Small intestine (tissue), 7 donors: ENCODE results near the gene PLLP. TPM values are rescaled to one million over a fixed set of nuclear protein-coding genes. Genes with fewer than 3 reads are reported as not detected.

Experiments used
- DNase-seq, 2 donors: peaks; one replicate each; pipeline versions ENCODE4 v3.0.0 to v3.0.0-alpha.2; 2013
- FAIRE-seq: peaks from 2 replicates; lab custom pipeline; 2012; peaks lifted over from hg19 to GRCh38; lab: Jason Lieb, UNC
- H3K27ac ChIP-seq, 3 donors: one replicate each; pipeline ENCODE4 v1.5.1; 2013; ENCODE audit warnings: low read length in 2 of 3, mild to moderate bottlenecking in 2 of 3, control low read depth in 1 of 3, inconsistent platforms in 1 of 3, low read depth in 1 of 3, moderate library complexity in 1 of 3
- H3K27me3 ChIP-seq, 3 donors: one replicate each; pipeline ENCODE4 v1.6.1; 2013; ENCODE audit warnings: low read length in 3 of 3, inconsistent platforms in 1 of 3; ENCODE audit not compliant: control insufficient read depth in 3 of 3, insufficient read depth in 3 of 3
- H3K36me3 ChIP-seq, 3 donors: one replicate each; pipeline ENCODE4 v1.6.1; 2013; ENCODE audit warnings: low read length in 3 of 3, inconsistent platforms in 1 of 3, low read depth in 1 of 3, mild to moderate bottlenecking in 1 of 3, moderate library complexity in 1 of 3; ENCODE audit not compliant: control insufficient read depth in 3 of 3, insufficient read depth in 2 of 3
- H3K4me1 ChIP-seq, 3 donors: one replicate each; pipeline ENCODE4 v1.6.1; 2013; ENCODE audit warnings: low read length in 2 of 3, inconsistent platforms in 1 of 3, low read depth in 1 of 3, mild to moderate bottlenecking in 1 of 3, moderate library complexity in 1 of 3; ENCODE audit not compliant: control insufficient read depth in 3 of 3, insufficient read depth in 2 of 3
- H3K4me3 ChIP-seq, 3 donors: one replicate each; pipeline ENCODE4 v1.5.1; 2013; ENCODE audit warnings: low read length in 3 of 3, control low read depth in 1 of 3, inconsistent platforms in 1 of 3, low read depth in 1 of 3, mild to moderate bottlenecking in 1 of 3, moderate library complexity in 1 of 3
- H3K9me3 ChIP-seq, 2 donors: one replicate each; pipeline ENCODE4 v1.6.1; 2013; ENCODE audit warnings: low read depth in 1 of 2, low read length in 1 of 2; ENCODE audit not compliant: control insufficient read depth in 2 of 2, insufficient read depth in 1 of 2
- WGBS, 3 donors: extraction: QIAGEN DNeasy Blood & Tissue Kit; methylation state at CpG; one replicate each; pipeline ENCODE4 v1.1.7; 2013; 5-methylcytosine and 5-hydroxymethylcytosine counted together
- polyA plus RNA-seq, 4 donors: library from polyadenylated mRNA; stranded (reverse) in 3 of 4; unstranded in 1 of 4; fragments of 200-250 nt in 3 of 4; fragments of 120-200 nt in 1 of 4; gene quantifications; one replicate each; pipeline versions ENCODE4 v1.2.1 to v1.2.3, GENCODE V29; 2013
- donor health status: healthy with polysubstance abuse.
- donor health status: control.
- donor health status: control.
- donor health status: Bipolar disorder and iron deficiency.
- donor health status: healthy.

PLLP gene
- polyA plus RNA-seq, 4 donors = 56.9 to 162 (median 138) TPM

GRCh38 chr16:57239107-57239506 is 45.4 kb downstream of the PLLP start:
- DNase-seq = no peak
- Histone ChIP-seq H3K9me3 (no peaks in the 10 kb centered on the region), H3K36me3 (peaks cover 9 to 18% (median 11%) of the 10 kb centered on the region in 3 donors), H3K27me3 (no peaks in the 10 kb centered on the region), H3K4me1 (peaks cover 0 to 3% (median 0%) of the 10 kb centered on the region in 3 donors), H3K4me3 (no peak overlapping the region), H3K27ac (peak overlapping the region in 1 of 3 donors; percentile 4)
- FAIRE-seq = no peak
- WGBS, 3 donors = 69 to 77% (median 76%) methylated on average over 2 of the region's 2 CpGs

- Histone ChIP-seq H3K4me1 (peaks cover 0 to 3% (median 0%) of the 10 kb centered on the region in 3 donors), H3K4me3 (no peak overlapping the region), H3K36me3 (peaks cover 9 to 22% (median 12%) of the 10 kb centered on the region in 3 donors), H3K27ac (peak overlapping the region in 1 of 3 donors; percentile 4), H3K9me3 (no peaks in the 10 kb centered on the region), H3K27me3 (no peaks in the 10 kb centered on the region)
- FAIRE-seq (no peak), DNase-seq (no peak)
- 52 to 72% (median 53%) methylated on average over 2 of the region's 2 CpGs for WGBS, 3 donors
Observed at GRCh38 chr16:57238682-57239081, 45.8 kb downstream of the PLLP start.

GRCh38 chr16:57236022-57236350 is 48.5 kb downstream of the PLLP start:
- H3K27ac ChIP-seq = no peak overlapping the region
- H3K9me3 ChIP-seq = no peaks in the 10 kb centered on the region
- DNase-seq (no peak), FAIRE-seq (no peak)
- no peaks in the 10 kb centered on the region for H3K27me3 ChIP-seq
- peaks cover 0 to under 1% (median 0%) of the 10 kb centered on the region in 3 donors for H3K4me1 ChIP-seq
- H3K36me3 ChIP-seq = peaks cover 9 to 30% (median 24%) of the 10 kb centered on the region in 3 donors
- no peak overlapping the region for H3K4me3 ChIP-seq

- peaks cover 9 to 30% (median 30%) of the 10 kb centered on the region in 3 donors for H3K36me3 ChIP-seq
- no peak for FAIRE-seq
- H3K27me3 ChIP-seq = no peaks in the 10 kb centered on the region
- H3K4me3 ChIP-seq = no peak overlapping the region
- H3K27ac ChIP-seq = no peak overlapping the region
- no peaks in the 10 kb centered on the region for H3K4me1 ChIP-seq
- DNase-seq = peak in 1 of 2 donors; percentile 29
- 58 to 71% (median 70%) methylated on average over 8 of the region's 8 CpGs for WGBS, 3 donors
- no peaks in the 10 kb centered on the region for H3K9me3 ChIP-seq
Observed at GRCh38 chr16:57235128-57236021, 49.1 kb downstream of the PLLP start.

GRCh38 chr16:57234707-57235092 is 49.8 kb downstream of the PLLP start:
- H3K4me1 ChIP-seq = no peaks in the 10 kb centered on the region
- no peak overlapping the region for H3K4me3 ChIP-seq
- peaks cover 9 to 36% (median 30%) of the 10 kb centered on the region in 3 donors for H3K36me3 ChIP-seq
- H3K27me3 ChIP-seq = no peaks in the 10 kb centered on the region
- DNase-seq = no peak
- FAIRE-seq = no peak
- no peaks in the 10 kb centered on the region for H3K9me3 ChIP-seq
- H3K27ac ChIP-seq = no peak overlapping the region

GRCh38 chr16:57233944-57234706 is 50.3 kb downstream of the PLLP start:
- FAIRE-seq = no peak
- H3K4me1 ChIP-seq = no peaks in the 10 kb centered on the region
- WGBS, 3 donors = 93 to 95% (median 95%) methylated on average over 9 of the region's 9 CpGs
- no peaks in the 10 kb centered on the region for H3K27me3 ChIP-seq
- H3K4me3 ChIP-seq = no peak overlapping the region
- H3K27ac ChIP-seq = no peak overlapping the region
- H3K36me3 ChIP-seq = peaks cover 9 to 40% (median 30%) of the 10 kb centered on the region in 3 donors
- no peaks in the 10 kb centered on the region for H3K9me3 ChIP-seq
- DNase-seq = no peak

GRCh38 chr16:57231821-57232350 is 52.6 kb downstream of the PLLP start:
- H3K9me3 ChIP-seq = no peaks in the 10 kb centered on the region
- peaks cover 6 to 39% (median 32%) of the 10 kb centered on the region in 3 donors for H3K36me3 ChIP-seq
- DNase-seq = no peak
- no peaks in the 10 kb centered on the region for H3K27me3 ChIP-seq
- FAIRE-seq = no peak
- no peak overlapping the region for H3K4me3 ChIP-seq
- WGBS, 3 donors = 80 to 93% (median 85%) methylated on average over 3 of the region's 3 CpGs
- H3K4me1 ChIP-seq = no peaks in the 10 kb centered on the region
- H3K27ac ChIP-seq = no peak overlapping the region

GRCh38 chr16:57229079-57229478 is 55.4 kb downstream of the PLLP start:
- no peaks in the 10 kb centered on the region for H3K9me3 ChIP-seq
- peaks cover 8 to 41% (median 40%) of the 10 kb centered on the region in 3 donors for H3K36me3 ChIP-seq
- DNase-seq (no peak), FAIRE-seq (no peak)
- no peaks in the 10 kb centered on the region for H3K27me3 ChIP-seq
- H3K27ac ChIP-seq = no peak overlapping the region
- 68 to 87% (median 81%) methylated on average over 1 of the region's 1 CpG for WGBS, 3 donors
- no peaks in the 10 kb centered on the region for H3K4me1 ChIP-seq
- H3K4me3 ChIP-seq = no peak overlapping the region
